ENCODE measurements around the gene ABI1. TPM values are rescaled to one million over a fixed set of nuclear protein-coding genes. Genes with fewer than 3 reads are reported as not detected.

ABI1 gene
- total and polyA plus RNA-seq, 2 of the 13 experiments (the other 11 are each of a cell fraction or from before 2014, with no cell fraction given), result 20.9 to 22.9 TPM

DNA sequence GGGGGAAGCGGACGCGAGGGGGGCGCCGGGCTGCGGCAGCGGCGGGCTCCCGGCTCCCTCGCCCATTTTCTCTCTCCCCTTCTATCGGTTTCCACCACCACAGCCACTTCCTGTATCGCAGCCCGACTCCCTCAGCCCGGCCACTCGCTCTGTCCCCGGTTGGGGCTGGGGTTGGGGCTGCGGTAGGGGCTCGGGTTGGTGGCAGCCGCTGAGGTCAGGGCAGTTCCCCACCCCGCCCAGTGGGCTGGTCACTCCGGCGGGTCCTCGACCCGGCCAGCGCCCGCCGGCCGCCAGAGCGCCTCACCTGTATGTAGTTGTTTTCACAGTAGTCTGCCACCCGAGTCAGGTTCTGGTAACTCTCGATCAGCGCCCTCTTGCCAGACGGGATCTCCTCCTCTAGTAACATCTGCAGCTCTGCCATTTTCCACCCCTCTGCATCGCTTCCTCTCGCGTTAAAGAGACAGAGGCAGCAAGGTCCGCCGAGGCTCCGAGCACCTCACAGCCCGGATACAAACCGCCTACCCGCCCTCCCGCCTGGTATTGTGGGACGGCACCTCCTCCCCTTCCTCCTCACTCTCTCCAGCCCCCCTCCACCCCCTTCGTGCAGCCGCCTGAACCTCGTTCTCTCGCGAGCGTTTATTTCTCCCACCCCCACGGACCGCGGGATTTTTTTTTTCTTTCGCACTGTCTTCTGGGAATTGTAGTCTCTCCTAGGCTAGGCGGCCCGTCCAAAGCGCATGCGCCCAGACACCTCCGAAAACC is at the start of gene ABI1 (continued):
- TF ChIP-seq, protein P1, sequence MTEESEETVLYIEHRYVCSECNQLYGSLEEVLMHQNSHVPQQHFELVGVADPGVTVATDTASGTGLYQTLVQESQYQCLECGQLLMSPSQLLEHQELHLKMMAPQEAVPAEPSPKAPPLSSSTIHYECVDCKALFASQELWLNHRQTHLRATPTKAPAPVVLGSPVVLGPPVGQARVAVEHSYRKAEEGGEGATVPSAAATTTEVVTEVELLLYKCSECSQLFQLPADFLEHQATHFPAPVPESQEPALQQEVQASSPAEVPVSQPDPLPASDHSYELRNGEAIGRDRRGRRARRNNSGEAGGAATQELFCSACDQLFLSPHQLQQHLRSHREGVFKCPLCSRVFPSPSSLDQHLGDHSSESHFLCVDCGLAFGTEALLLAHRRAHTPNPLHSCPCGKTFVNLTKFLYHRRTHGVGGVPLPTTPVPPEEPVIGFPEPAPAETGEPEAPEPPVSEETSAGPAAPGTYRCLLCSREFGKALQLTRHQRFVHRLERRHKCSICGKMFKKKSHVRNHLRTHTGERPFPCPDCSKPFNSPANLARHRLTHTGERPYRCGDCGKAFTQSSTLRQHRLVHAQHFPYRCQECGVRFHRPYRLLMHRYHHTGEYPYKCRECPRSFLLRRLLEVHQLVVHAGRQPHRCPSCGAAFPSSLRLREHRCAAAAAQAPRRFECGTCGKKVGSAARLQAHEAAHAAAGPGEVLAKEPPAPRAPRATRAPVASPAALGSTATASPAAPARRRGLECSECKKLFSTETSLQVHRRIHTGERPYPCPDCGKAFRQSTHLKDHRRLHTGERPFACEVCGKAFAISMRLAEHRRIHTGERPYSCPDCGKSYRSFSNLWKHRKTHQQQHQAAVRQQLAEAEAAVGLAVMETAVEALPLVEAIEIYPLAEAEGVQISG (CRISPR knock-in tag; IDR thresholded peaks at IDR 0.05), result peak; percentile 83
- TF ChIP-seq NFKBIZ (CRISPR knock-in tag; IDR thresholded peaks at IDR 0.05) (peak; percentile 26; the same call in 1 of the 2 replicates), TFDP1 (CRISPR knock-in tag; IDR thresholded peaks at IDR 0.05; ENCODE audit: borderline replicate concordance) (0 out of 2 replicates have a peak, but pooled peaks have one; percentile 39), ZKSCAN8 (CRISPR knock-in tag; IDR thresholded peaks at IDR 0.05; ENCODE audit: borderline replicate concordance) (no peak; the same call in 1 of the 2 replicates), GMEB2 (CRISPR knock-in tag; IDR thresholded peaks at IDR 0.05; ENCODE audit: low read depth) (no peak), ZNF317 (CRISPR knock-in tag; IDR thresholded peaks at IDR 0.05) (peak; percentile 24; the same call in 1 of the 2 replicates), ZNF34 (CRISPR knock-in tag; IDR thresholded peaks at IDR 0.05; ENCODE audit: borderline replicate concordance) (0 out of 2 replicates have a peak, but pooled peaks have one; percentile 33), SIX1 (CRISPR knock-in tag; IDR thresholded peaks at IDR 0.05; ENCODE audit: borderline replicate concordance) (no peak), HMG20A (CRISPR knock-in tag; IDR thresholded peaks at IDR 0.05; ENCODE audit: borderline replicate concordance) (no peak), CENPBD1 (CRISPR knock-in tag; IDR thresholded peaks at IDR 0.05; ENCODE audit: borderline replicate concordance, low read depth) (no peak), ZNF280B (CRISPR knock-in tag; IDR thresholded peaks at IDR 0.05; ENCODE audit: borderline replicate concordance) (no peak), ZFAT (CRISPR knock-in tag; conservative IDR thresholded peaks at IDR 0.05) (no peak)
- TF ChIP-seq, protein P2, sequence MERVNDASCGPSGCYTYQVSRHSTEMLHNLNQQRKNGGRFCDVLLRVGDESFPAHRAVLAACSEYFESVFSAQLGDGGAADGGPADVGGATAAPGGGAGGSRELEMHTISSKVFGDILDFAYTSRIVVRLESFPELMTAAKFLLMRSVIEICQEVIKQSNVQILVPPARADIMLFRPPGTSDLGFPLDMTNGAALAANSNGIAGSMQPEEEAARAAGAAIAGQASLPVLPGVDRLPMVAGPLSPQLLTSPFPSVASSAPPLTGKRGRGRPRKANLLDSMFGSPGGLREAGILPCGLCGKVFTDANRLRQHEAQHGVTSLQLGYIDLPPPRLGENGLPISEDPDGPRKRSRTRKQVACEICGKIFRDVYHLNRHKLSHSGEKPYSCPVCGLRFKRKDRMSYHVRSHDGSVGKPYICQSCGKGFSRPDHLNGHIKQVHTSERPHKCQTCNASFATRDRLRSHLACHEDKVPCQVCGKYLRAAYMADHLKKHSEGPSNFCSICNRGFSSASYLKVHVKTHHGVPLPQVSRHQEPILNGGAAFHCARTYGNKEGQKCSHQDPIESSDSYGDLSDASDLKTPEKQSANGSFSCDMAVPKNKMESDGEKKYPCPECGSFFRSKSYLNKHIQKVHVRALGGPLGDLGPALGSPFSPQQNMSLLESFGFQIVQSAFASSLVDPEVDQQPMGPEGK (CRISPR knock-in tag; IDR thresholded peaks at IDR 0.05), result peak; percentile 54
- TF ChIP-seq, protein P3, sequence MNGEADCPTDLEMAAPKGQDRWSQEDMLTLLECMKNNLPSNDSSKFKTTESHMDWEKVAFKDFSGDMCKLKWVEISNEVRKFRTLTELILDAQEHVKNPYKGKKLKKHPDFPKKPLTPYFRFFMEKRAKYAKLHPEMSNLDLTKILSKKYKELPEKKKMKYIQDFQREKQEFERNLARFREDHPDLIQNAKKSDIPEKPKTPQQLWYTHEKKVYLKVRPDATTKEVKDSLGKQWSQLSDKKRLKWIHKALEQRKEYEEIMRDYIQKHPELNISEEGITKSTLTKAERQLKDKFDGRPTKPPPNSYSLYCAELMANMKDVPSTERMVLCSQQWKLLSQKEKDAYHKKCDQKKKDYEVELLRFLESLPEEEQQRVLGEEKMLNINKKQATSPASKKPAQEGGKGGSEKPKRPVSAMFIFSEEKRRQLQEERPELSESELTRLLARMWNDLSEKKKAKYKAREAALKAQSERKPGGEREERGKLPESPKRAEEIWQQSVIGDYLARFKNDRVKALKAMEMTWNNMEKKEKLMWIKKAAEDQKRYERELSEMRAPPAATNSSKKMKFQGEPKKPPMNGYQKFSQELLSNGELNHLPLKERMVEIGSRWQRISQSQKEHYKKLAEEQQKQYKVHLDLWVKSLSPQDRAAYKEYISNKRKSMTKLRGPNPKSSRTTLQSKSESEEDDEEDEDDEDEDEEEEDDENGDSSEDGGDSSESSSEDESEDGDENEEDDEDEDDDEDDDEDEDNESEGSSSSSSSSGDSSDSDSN (CRISPR knock-in tag; IDR thresholded peaks at IDR 0.05), result peak; percentile 89
